GM19025 (cell line): ENCODE data around the gene TSPAN18.

Source experiments
- ATAC-seq: cut with Tn5 transposase; IDR thresholded peaks from one replicate; pipeline ENCODE4 v1.9.1; 2021; ENCODE audit warnings: mild to moderate bottlenecking, low read depth, moderate library complexity; ENCODE audit not compliant: unreplicated experiment

Gene TSPAN18

GRCh38 chr11:44877571-44878497 is 151.1 kb downstream of the TSPAN18 start:
- ATAC-seq = no peak

- no peak for ATAC-seq
These were observed 151.9 kb downstream of the TSPAN18 start for GRCh38 chr11:44878711-44879110.

GRCh38 chr11:44879432-44879831 is 152.7 kb downstream of the TSPAN18 start:
- ATAC-seq = no peak

- ATAC-seq = no peak
These were observed 153.7 kb downstream of the TSPAN18 start for GRCh38 chr11:44880511-44880910.

GRCh38 chr11:44880953-44881352 is 154.2 kb downstream of the TSPAN18 start:
- no peak for ATAC-seq

GRCh38 chr11:44883277-44883676 is 156.5 kb downstream of the TSPAN18 start:
- ATAC-seq = no peak

GRCh38 chr11:44884056-44884455 is 157.3 kb downstream of the TSPAN18 start:
- ATAC-seq = no peak

- ATAC-seq = no peak
These were observed 158.5 kb downstream of the TSPAN18 start for GRCh38 chr11:44885065-44885810.

GRCh38 chr11:44885919-44886789 is 159.4 kb downstream of the TSPAN18 start:
- no peak for ATAC-seq

GRCh38 chr11:44886790-44887140 is 160.0 kb downstream of the TSPAN18 start:
- no peak for ATAC-seq

GRCh38 chr11:44887636-44888035 is 160.9 kb downstream of the TSPAN18 start:
- ATAC-seq = no peak

GRCh38 chr11:44889266-44889665 is 162.5 kb downstream of the TSPAN18 start:
- ATAC-seq = no peak

- no peak for ATAC-seq
These were observed 166.1 kb downstream of the TSPAN18 start for GRCh38 chr11:44892843-44893242.

- no peak for ATAC-seq
These were observed 166.6 kb downstream of the TSPAN18 start for GRCh38 chr11:44893308-44893822.

- no peak for ATAC-seq
These were observed 167.3 kb downstream of the TSPAN18 start for GRCh38 chr11:44893846-44894617.

- no peak for ATAC-seq
These were observed 173.2 kb downstream of the TSPAN18 start for GRCh38 chr11:44899959-44900358.

- no peak for ATAC-seq
These were observed 174.4 kb downstream of the TSPAN18 start for GRCh38 chr11:44901120-44901633.

GRCh38 chr11:44901786-44902185 is 175.0 kb downstream of the TSPAN18 start:
- no peak for ATAC-seq

GRCh38 chr11:44903035-44903434 is 176.3 kb downstream of the TSPAN18 start:
- ATAC-seq = no peak

- ATAC-seq = no peak
These were observed 176.8 kb downstream of the TSPAN18 start for GRCh38 chr11:44903518-44903917.
